OCI-LY1 (cell line): ENCODE data around the gene MTIF3.

Source experiments
- EZH2 ChIP-seq: fragments of 200-600 bp; sonication (generic), shearing (Covaris generic); IDR thresholded peaks from 2 replicates; pipeline ENCODE4 v1.8.0; 2017; ENCODE audit warnings: borderline replicate concordance, mixed run types, mild to moderate bottlenecking, antibody characterized with exemption, low read length, moderate library complexity, mixed read lengths
- TF ChIP-seq, protein P1 (sequence below): fragments of 200-600 bp; sonication (generic), shearing (Covaris generic); IDR thresholded peaks from 2 replicates; pipeline ENCODE4 v1.5.1; 2017; ENCODE audit warnings: mild to moderate bottlenecking, antibody characterized with exemption, low read length, moderate library complexity, mixed read lengths

GRCh38 chr13:27487776-27488175, 37.4 kb upstream of the MTIF3 start:
- TF ChIP-seq, protein P1, sequence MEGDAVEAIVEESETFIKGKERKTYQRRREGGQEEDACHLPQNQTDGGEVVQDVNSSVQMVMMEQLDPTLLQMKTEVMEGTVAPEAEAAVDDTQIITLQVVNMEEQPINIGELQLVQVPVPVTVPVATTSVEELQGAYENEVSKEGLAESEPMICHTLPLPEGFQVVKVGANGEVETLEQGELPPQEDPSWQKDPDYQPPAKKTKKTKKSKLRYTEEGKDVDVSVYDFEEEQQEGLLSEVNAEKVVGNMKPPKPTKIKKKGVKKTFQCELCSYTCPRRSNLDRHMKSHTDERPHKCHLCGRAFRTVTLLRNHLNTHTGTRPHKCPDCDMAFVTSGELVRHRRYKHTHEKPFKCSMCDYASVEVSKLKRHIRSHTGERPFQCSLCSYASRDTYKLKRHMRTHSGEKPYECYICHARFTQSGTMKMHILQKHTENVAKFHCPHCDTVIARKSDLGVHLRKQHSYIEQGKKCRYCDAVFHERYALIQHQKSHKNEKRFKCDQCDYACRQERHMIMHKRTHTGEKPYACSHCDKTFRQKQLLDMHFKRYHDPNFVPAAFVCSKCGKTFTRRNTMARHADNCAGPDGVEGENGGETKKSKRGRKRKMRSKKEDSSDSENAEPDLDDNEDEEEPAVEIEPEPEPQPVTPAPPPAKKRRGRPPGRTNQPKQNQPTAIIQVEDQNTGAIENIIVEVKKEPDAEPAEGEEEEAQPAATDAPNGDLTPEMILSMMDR = no peak
- no peak for TF ChIP-seq EZH2
